ENCODE results near the gene HOMER3. TPM values are rescaled to one million over a fixed set of nuclear protein-coding genes. Genes with fewer than 3 reads are reported as not detected.
"Not testable (repeated sequence)": the region's sequence is repeated elsewhere in the genome, so short reads cannot be mapped to it uniquely, and the experiment has no call there.

The HOMER3 gene
- polyA plus RNA-seq, 1 donor, result 66.7 TPM

DNA sequence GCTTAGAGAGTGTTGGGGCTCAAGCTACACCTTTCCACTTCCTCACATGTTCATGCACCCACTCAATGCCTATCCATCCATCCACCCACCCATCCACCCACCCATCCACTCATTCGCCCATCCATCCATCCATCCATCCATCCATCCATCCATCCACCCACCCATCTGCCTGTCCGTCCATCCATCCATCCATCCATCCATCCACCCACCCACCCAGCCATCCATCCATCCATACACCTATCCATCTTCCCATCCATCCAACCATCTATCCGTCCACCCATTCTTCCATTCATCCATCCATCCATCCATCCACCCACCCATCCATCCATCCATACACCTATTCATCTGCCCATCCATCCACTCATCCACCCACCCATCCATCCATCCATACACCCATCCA lies 13.1 kb upstream of the HOMER3 start:
- no peak for DNase-seq (ENCODE audit: low read depth)

DNA sequence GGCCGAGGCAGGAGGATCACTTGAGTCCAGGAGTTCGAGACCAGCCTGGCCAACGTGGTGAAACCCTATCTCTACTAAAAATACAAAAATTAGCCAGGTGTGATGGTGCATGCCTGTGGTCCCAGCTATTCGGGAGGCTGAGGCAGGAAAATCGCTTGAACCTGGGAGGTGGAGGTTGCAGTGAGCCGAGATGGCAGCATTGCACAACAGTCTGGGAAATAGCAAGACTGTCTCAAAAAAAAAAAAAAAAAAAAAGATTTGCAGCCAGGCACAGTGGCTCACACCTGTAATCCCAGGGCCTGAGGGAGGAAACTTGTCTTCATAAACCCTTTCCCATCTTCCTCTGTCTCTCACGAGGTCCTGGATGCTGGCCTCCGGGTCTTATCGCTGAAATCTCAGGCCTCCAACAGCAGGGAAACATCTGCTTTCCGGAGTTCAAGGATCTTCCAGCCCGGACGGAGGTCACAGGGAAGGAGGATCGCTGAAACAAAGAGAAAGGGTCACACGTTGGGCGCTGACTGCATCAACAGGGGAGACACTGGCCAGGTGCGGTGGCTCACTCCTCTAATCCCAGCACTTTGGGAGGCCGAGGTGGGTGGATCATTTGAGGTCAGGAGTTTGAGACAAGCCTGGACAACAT lies 11.5 kb upstream of the HOMER3 start:
- not testable (repeated sequence) for DNase-seq (ENCODE audit: low read depth)

DNA sequence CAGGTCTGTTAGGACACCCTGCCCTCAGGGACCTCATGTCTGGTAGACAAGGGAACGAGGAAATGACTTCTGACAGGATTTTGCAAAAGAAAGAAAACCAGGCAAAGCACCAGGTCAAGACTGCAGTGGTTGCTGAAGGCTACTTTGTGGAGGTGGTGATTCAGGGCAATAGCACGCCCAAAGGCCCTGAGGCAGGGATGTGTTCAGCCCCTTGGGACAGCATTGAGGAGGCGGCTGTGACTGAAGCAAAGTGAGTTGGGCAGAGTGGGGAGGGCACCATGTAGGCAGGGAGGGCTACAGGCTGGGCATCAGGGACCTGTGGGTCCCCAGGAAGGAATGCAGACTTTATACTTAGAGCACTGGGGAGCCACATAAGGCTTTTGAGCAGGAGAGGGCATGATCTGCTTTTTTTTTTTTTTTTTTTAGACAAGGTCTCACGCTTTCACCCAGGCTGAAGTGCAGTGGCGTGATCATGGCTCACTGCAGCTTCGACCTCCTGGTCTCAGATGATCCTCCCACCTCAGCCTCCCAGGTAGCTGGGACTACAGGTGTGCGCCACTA lies 10.8 kb upstream of the HOMER3 start:
- no peak for DNase-seq (ENCODE audit: low read depth)

DNA sequence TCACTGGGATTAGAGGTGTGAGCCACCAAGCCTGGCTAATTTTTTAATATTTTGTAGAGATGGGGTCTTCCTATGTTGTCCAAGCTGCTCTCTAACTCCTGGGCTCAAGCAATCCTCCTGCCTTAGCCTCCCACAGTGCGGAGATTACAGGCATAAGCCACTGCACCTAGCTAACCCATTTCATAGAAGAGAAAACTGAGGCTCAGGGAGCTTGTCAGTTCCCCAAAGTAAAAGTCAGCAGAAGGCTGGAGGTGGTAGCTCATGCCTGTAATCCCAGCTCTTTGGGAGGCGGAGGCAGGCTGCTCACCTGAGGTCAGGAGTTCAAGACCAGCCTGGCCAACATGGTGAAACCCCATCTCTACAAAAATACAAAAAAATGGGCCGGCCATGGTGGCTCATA lies 8.8 kb upstream of the HOMER3 start:
- no peak for DNase-seq (ENCODE audit: low read depth)

DNA sequence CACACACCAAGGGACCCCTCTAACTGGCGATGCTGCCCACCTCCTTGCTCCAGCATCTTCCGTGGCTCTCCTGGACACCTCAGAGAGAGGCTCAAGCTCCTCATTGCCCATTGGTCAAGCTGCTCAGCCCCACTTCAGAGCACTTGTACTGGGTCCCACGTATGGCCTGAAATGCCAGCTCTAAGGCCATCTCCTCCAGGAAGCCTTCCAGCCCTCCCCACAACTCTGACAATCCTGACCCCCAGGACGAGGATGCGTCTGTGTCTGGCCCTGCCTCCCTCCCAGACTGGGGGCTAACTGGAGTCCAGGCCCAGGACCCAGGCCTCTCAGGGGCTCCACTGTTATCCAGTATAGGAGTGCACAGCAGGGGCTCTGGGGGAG lies 7.9 kb upstream of the HOMER3 start:
- DNase-seq (ENCODE audit: low read depth), result no peak

DNA sequence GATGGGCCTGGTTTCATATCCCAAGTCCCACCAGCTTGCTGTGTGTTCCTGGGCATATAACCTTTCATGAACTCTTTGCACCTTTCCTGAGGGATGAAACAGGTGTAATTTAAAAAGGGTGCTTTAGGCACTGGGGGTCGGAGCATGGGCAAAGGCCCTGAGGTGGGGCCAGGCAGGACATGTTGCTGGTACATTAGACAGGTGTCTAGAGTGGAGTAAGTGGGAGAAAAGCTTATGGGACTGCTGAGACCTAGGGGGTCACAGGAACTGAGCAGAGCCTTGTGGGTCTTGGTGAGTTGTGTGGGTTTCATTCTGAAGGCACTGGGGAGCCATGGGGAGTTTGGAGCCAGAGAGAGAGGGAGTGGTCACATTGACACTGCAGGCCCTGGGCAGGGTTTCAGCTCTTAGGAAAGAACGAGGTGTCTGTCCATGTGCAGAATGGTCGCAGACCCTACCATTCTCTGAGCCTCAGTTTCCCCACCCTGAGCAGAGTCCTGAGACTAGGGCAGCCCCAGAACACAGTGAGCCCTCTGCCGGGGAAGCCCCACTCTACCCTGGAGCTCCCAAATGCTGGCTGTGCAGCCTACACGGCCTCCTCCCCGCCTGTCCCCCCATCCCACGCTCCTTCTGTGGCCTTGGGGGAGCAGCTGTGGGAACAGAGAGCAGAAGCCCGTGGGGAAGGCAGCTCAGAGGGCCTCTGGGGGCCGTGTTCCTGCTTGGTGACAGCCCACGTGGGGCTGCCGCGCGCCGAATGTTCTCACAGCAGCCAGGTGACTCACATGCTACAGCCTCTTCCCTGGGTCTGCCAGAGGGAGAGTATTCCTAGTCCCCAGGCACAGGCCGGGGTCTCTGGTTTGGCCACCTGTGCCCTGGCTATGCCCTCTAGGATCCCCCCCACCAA lies 7.3 kb upstream of the HOMER3 start:
- DNase-seq (ENCODE audit: low read depth), result no peak

DNA sequence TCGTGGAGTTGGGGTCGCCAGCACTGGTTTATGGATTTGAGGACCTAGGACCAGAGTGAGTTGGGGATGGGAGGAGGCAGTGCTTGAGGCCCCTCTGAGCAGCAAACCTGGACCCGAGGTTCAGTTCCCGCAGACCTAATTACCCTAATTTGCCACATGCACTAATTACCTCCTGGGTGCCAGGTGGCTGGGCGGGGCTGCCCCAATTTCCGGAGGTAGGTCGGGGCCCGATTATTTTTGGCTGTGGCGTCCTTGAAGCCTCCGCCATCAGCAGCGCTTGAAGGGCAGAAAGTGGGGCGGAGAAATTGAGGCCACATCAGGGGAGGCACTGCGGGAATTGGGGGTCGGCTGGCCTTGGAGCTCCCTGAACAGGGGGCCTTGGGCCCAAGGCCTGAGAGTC lies 5.9 kb upstream of the HOMER3 start:
- DNase-seq (ENCODE audit: low read depth), result no peak

DNA sequence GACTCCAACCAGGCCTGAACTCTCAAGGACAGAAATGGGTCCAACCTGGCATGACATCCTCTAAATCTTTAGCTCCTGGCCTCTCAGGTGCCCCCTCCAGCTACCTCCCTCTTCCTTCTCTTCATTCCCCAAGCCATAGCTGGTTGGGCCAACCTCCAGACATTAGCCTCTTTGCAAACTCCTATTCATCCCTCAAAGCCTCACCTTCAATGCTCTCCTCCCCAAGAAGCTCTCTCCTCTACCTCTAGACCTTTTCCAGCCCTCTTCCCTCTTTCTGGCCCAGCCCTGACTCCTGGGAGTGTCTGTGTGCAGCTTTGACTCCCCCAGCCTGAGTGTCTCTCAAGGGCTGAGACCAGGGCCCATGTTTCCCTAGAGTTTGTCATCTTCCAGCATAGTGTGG lies 5.3 kb upstream of the HOMER3 start:
- DNase-seq (ENCODE audit: low read depth), result no peak

DNA sequence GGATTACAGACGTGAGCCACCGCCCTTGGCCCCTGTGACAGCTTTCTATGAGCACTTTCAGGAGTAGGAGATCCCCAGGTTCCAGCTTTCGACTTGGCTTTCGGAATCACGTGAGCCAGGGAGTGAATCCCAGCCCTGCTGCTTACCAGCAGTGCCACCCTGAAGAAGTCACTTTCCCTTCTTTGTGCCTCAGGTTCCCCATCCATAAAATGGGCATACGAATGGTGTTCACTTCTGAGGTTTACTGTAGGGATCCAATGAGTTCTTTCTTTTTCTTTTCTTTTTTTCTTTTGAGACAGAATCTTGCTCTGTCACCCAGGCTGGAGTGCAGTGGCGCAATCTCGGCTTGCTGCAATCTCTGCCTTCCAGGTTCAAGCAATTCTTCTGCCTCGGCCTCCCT lies 4.3 kb upstream of the HOMER3 start:
- no peak for DNase-seq (ENCODE audit: low read depth)

DNA sequence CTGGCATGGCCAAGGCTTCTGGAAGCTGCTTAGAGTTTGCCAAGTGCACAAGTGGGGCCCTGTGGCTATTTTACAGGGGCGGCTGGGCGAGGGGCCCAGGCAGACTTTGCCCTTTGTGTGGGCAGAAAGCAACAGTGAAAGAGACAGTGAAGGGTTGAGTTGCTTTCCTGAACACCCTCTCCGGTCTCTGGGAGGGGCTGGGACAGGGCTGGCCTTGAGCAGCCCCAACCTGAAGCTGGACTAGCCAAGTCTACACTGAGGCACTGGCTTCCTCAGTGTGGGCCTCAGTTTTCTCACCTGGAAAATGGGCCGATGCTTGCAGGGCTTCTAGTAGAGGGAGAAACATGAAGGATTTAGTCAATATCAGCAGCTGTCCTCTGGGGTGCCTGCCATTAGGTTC lies 2.4 kb upstream of the HOMER3 start:
- DNase-seq (ENCODE audit: low read depth), result no peak

DNA sequence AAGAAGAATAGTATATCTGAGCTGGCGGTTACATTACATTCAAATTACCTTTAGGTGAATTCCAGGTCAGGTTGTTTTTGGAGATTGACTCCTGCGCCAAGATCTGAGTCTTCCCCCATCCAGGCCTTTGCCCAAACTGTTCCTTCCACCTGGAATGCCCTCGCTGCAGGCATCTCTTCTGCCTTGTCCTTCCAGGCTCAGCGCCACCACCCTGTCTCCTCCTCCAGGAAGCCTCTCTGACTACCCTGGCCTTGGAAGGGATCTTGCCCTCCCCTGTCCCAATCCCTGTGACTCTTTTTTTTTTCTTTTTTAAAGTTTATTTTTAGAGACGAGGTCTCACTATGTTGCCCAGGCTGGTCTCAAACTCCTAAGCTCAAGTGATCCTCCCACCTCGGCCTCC lies 1.7 kb upstream of the HOMER3 start:
- DNase-seq (ENCODE audit: low read depth), result no peak

DNA sequence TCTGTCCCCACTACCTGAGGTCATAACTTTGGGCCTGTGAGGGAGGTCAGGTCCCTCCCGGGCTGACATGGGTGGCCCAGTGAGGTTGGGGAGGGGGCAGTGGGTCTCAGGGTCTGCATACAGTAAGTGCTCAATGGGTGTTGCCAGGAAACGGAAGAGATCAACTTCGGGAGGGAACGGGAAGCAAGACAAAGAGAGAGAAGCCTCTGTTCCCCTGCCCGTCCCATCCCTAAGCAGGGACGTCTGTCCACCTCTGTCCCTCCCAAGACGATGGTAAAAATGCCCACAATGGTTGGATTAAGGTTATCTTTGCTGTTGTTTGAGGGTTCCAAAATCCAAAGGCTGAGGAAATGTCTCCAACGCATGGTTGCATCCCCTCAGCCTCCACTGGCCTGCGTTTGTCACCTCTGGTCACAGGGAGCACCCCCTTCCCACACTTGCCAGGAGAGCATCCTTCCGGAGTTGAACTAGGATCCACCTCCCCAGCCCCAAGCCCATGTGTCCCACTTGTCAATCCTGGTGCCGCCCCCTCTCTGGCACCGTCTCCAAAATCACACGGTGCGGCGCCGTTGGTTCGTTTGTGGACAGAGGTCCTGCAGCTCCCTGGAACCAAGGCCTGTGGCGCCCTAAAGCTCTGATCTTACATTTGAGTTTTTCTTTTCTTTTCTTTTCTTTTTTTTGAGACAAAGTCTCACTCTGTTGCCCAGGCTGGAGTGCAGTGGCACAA lies 774 bp upstream of the HOMER3 start:
- no peak for DNase-seq (ENCODE audit: low read depth)

DNA sequence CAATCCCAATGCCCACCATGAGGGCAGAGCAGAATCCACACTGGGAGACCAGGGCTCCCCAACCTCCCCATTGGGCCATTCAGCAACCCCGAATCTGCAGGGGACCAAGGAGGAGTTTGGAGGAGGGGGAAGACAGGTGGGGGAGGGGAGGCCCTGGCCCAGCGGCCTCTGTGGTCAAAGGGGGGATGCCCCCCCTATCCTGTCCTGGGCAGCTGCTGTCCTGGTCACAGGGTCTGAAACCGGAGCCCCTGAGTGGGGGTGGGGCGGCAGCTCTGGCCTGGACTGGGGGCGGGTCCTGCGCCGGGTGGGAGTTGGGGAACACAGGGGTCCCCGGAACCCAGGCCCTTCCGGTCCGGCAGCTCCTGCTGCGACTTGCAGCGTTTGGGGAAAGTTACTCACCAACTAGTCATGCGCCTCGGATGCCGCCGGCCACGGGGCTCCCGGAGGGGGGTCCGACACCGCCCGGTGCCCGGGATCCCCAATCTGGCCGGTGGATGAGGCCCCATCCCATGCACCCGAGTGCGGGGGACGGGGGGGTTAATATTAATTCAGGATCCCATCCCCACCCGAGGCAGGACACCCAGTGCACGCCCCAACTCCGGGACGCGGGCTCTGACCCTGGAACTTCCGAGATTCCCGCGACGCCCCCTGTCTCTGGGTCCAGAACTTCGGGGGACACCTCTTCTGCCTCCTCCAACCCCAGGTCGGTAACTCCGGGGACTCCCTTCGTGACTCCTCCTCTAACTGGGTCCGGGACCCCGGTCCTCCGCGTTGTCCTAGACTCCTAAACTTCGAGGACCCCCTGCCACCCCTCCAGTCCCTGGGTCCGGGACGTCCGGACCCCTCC lies 872 bp downstream of the HOMER3 start:
- DNase-seq (ENCODE audit: low read depth), result no peak

DNA sequence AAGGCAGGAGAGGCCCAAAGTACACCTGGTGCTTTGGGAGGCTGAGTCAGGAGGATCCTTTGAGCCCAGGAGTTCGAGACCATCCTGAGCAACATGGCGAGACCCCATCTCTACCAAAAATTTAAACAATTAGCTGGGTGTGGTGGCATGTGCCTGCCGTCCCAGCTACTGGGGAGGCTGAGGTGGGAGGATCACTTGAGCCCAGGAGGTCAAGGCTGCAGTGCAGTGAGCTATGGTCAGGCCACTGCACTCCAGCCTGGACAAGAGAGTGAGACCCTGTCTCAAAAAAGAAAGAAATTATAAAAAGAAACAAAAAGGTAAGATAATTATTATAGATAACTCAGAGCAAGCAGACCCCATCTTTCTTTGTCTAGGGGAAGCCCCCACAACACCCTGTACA lies 1.9 kb downstream of the HOMER3 start:
- no peak for DNase-seq (ENCODE audit: low read depth)

DNA sequence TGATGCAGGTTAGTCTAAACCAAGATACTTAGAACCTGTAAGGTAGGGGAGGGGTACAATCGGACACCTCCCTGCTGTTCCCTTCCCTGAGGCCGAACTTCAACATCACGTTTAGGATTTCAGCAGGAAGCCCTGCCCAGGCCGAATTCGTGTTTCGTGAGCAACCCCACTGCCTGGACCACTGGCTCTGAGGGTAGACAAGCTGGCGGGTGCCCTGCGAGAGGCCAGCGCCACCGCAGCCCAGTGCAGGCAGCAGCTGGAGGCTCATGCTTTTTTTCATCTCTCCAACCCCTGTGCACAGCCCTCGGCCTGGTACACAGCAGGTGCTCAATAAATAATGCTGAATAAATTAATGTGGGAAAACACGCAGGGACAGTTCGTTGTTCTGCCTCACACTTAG lies 7.7 kb downstream of the HOMER3 start:
- DNase-seq (ENCODE audit: low read depth), result no peak

DNA sequence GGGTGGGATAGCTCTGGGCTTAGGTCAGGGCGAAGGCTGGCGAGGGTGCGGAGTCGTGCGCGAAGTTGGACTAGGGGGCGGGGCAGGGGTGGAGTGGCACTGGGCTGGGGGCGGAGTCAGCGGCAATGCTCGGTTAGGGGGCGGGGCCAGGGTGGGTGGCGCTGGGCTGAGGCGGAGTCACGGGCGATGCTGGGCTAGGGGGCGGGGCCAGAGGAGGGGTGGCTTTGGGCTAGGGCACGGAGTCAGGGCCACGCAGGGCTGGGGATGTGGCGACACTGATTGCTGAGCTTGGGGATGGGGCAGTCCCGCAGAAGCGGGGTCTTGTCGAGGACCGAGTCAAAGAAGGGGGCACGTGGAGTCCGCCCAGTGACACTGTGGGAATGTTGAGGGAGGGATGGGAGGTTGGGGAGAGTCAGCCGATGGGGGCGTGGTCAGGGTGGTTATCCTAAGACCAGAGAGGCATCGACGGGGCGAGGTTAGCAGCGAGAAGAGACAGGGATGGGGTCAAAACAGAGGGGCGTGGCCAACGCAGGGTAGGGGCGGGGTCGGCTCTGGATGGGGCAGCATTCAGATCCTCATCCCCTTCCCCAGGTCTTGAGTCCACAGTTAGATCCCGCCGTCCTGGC lies 8.7 kb downstream of the HOMER3 start:
- DNase-seq (ENCODE audit: low read depth), result no peak

DNA sequence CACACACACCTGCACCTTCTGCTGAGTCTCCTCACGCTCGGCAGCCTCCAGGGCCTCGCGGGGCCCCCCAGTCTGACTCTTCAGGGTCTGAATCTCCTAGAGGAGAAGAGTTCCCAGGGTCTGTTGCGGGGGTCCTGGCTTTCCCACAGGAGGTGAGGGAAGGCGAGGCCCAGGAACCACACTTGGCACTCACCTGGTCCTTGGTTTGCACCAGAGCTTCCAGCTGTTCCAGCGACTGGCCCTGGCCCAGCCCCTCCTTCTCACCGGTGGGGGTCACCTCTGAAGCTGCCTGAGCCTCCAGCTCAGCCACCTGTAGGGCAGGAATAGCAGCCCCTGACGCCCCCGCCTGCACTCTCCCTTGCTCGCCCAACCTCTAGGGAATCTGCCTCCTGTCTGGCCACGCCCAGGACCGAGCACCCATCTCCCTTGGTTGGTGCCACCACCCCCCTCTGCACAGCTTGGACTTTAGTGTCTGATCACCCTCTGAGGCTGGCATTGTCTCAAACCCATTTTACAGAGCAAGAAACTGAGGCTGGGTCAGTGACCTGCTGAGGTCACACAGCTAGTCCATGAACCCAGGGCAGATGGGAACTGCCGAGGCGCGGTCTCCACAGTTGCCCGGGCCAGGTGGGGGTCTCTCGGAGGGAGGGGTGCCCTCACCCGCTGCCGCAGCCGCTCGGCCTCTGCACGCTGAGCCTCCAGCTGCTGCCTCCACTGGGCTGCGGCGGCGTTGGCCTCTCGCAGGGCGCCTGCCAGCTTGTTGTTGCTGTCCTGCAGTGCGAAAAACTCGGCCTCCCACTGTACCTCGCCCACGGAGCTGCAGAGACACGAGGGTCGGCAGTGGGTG lies 9.5 kb downstream of the HOMER3 start:
- no peak for DNase-seq (ENCODE audit: low read depth)

DNA sequence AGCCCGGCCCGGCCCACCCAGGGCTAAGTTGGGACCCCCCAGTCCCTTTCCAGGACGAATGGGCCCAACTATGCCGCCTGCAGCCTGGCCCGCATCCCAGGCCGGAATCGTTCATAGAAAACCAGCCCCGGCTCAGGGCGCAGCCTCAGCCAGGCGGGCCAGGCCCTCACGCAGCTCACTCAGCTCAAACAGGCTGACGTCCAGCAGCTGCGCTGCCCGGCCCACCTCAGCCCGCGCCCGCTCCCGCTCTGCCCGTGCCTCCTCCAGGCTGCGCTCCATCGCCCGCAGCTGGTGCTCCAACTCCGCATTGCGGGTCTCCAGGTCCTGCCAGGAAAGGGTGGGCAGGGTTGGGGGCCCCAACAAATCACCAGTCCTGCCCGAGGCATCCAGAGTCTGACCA lies 11.7 kb downstream of the HOMER3 start:
- DNase-seq (ENCODE audit: low read depth), result no peak

DNA sequence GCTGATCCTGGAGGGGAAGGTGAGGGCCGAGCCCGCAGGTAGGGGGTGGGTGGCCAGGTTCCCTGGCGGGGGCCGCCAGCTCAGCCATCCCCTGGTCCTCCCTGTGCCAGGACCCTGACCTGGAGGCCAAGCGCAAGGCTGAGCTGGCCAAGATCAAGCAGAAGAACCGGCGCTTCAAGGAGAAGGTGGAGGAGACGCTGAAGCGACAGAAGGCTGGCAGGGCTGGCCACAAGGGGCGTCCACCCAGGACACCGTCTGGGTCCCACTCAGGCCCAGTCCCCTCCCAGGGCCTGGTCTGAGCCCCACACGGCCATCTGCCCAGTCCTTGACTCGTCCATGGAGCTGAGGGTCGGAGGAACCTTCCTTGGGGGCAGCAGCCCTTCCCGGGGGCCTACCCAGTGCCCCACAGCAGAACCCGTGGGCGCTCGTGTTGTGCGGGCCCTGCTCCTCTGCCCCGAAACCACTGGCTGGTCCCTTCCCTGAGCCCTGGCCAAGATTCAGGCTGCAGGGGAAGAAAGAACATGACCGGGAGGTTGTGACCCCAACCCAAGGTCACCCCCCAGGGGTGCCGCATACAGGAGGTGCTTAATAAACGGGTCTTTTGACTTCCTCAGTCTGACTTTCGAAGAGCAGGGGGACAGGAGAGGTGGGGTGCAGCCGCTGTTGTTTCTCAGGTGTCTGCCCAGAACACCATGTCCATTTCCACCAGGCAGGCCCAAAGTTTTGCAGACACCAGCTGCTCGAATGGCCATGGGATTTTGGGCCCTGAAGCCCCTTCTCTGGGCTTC lies 12.8 kb downstream of the HOMER3 start:
- DNase-seq (ENCODE audit: low read depth), result no peak

Data from forelimb muscle (tissue), 1 donor.